Tibial nerve (tissue), 4 donors: ENCODE results near the gene BCAS3.

ENCODE experiments used
- EP300 ChIP-seq, 2 donors: sonication (generic); formaldehyde crosslinking; IDR thresholded peaks; one replicate each; pipeline ENCODE4 v1.6.1; 2017; ENCODE audit warnings: antibody characterized with exemption in 2 of 2, mild to moderate bottlenecking in 1 of 2
- TF ChIP-seq, protein P1 (sequence below), 5 experiments: fragments of 200-600 bp in 3 of 5; fragments of 450-650 bp in 2 of 5; sonication (generic) in 3 of 5; IDR thresholded peaks; one replicate each; pipeline ENCODE4 v1.5.1; 2016 to 2019; ENCODE audit warnings: antibody characterized with exemption in 5 of 5, mild to moderate bottlenecking in 3 of 5, moderate library complexity in 2 of 5

GRCh38 chr17:61265397-61265796 lies 587.7 kb downstream of the BCAS3 start:
- TF ChIP-seq, protein P1, sequence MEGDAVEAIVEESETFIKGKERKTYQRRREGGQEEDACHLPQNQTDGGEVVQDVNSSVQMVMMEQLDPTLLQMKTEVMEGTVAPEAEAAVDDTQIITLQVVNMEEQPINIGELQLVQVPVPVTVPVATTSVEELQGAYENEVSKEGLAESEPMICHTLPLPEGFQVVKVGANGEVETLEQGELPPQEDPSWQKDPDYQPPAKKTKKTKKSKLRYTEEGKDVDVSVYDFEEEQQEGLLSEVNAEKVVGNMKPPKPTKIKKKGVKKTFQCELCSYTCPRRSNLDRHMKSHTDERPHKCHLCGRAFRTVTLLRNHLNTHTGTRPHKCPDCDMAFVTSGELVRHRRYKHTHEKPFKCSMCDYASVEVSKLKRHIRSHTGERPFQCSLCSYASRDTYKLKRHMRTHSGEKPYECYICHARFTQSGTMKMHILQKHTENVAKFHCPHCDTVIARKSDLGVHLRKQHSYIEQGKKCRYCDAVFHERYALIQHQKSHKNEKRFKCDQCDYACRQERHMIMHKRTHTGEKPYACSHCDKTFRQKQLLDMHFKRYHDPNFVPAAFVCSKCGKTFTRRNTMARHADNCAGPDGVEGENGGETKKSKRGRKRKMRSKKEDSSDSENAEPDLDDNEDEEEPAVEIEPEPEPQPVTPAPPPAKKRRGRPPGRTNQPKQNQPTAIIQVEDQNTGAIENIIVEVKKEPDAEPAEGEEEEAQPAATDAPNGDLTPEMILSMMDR (IDR thresholded peaks at IDR 0.05), result no peak
- no peak for TF ChIP-seq EP300 (IDR thresholded peaks at IDR 0.05)
